GM12865 (cell line): ENCODE data around the gene WNT11.

Experiments
- DNase-seq: peaks from one replicate; pipeline ENCODE4 v3.0.0; 2010; ENCODE audit warnings: low read depth
- H3K4me3 ChIP-seq: 2 replicates; pipeline ENCODE4 v1.5.1; 2011; ENCODE audit warnings: mild to moderate bottlenecking, low read depth, low read length, control low read depth
- CTCF ChIP-seq: IDR thresholded peaks from 2 replicates; pipeline ENCODE4 v1.5.1; 2011; ENCODE audit warnings: low read length, control low read depth, low read depth, inconsistent platforms; ENCODE audit not compliant: insufficient read depth; ENCODE audit errors: missing control alignments

WNT11 gene

DNA sequence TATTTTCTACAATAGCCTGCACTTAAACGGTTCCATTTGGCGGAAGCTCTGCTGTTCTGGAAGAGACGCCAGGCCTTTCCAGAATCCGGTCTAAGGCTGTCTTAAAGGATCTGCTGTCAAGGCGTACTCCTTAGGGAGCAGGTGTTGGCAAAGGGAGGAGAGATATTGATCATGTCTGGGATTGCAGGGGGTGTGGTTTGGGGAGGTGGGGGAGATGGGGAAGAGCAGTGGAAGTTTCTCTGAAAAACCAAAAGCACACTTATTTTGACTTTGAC is 22.5 kb upstream of the WNT11 start:
- no peak for DNase-seq
- no peak overlapping the region for H3K4me3 ChIP-seq
- TF ChIP-seq CTCF, result no peak

DNA sequence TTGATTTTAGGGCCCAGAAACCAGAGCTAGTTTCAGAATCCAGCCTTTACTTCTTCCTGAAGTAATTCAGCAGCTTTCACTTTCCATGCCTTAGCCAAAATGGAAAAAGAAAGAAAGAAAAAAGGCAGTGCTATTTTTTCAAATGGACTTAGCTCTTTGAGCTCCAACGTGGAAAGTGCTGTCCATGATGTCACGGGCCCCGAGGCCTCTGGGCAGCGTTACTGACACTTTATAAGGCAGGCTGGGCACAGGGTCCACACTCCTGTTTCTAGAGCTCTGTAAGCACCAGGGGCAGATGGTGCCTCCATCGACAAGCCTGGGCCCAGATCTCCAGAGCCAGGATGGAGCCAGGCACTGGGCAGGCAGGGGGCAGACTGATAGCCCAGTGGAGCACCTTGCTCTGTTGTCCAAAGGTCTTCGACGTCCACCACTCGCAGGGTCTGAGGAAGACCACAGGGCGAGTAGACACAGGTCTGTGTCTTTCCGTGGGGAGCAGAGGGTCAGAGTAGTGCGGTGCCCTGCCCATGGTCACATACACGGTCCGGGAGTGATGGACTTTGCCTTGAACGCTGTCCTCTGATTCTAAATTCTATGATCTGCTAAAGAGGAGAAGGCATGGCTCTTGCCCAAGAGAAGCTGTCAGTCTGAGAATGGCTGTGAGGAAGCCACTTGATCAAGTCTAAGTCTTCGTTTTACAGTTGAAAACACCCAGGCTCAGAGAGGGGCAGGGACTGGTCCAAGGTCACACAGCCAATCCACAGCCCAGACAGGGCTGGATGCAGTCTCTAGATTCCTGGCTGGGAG is 22.0 kb upstream of the WNT11 start:
- no peak for TF ChIP-seq CTCF
- DNase-seq, result no peak
- H3K4me3 ChIP-seq, result no peak overlapping the region

- TF ChIP-seq CTCF, result no peak
- no peak overlapping the region for H3K4me3 ChIP-seq
- DNase-seq, result no peak
Observed at GRCh38 chr11:76226626-76227025, 20.3 kb upstream of the WNT11 start.

DNA sequence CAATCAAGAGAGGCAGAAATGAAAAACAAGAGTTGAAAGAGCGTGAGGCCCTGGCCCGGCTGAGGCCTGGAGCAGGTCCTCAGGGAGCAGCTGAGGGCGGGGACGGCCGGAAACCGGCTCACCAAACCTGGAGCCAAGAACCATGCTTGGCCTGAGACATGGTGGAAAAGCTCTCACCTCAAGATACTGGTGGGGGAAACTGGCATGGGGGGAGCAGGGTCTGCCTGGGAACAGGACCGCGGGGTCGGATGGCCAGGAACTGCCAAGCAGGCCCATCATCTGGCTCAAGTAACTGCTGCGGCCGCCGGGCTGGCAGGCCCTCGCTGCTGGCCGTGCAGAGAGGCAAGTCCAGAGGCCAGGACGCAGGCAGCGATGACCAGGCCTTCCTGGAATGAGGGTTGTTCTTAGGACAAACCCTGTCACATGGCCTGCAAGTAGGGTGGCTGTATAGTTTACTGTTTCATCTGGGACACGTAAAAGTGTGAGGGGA is 18.9 kb upstream of the WNT11 start:
- no peak for TF ChIP-seq CTCF
- no peak overlapping the region for H3K4me3 ChIP-seq
- DNase-seq, result no peak

DNA sequence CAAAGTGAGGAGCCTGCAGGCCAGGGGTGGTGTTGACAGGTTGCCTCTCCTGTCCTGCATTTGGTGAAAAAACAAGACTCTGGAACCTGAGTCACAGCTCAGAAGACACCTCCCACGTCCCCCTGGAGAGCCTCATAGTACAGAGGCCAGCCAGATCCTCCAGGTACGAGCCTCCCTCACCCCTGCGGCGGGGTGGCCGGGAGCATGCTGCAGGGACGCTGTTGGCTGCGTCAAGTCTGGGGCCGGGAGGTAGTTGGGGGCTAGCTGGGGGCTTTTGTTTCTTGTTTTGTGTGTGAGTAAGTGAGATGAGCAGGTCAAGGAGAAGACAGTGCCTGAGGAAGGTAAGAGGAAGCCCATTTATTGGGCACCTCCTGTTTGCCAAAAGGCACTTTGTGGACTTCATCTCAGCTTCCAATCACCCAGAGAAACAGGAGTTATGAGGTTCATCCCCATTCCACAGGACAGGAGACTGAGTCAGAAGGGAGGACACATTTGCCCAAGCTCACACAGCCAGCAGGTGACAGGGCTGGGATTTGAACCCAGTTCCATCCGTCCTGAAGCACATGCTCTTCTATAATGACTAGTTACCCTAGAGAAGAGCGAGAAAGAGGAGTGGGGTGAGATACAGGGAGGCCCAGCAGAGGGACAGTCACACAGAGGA is 18.3 kb upstream of the WNT11 start:
- TF ChIP-seq CTCF, result no peak
- DNase-seq, result no peak
- H3K4me3 ChIP-seq, result no peak overlapping the region

GRCh38 chr11:76221365-76221764 is 15.1 kb upstream of the WNT11 start:
- DNase-seq, result no peak
- TF ChIP-seq CTCF, result no peak
- H3K4me3 ChIP-seq, result no peak overlapping the region

DNA sequence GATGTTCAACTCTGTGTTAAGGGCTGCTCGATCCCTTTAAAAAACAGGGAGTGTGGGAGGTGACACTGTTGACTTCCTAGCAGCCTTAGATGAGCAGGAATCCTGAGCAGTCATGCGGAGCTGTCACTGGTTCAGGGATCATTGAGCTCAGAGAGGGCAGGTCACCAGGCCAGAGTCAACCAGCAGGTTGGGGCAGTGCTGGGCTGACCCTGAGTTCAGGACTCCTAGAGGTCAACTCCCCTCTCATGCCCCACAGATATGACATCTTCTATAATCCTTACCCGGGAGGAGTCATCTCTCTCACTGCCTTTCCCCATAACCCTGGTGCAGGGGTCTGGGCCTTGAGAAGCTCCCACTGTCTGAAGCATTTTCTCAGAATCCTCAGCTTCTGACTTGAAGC is 12.9 kb upstream of the WNT11 start:
- TF ChIP-seq CTCF, result no peak
- DNase-seq, result no peak
- no peak overlapping the region for H3K4me3 ChIP-seq
